ENCODE results near the gene SDC1. TPM values are rescaled to one million over a fixed set of nuclear protein-coding genes. Genes with fewer than 3 reads are reported as not detected.

Gene SDC1
- total RNA-seq, 1 experiment from 2014 or later = 22.3 TPM

GRCh38 chr2:20176760-20177159 is 48.2 kb downstream of the SDC1 start:
- Histone ChIP-seq H3K18ac (ENCODE audit: insufficient read length, low read depth, low read length) (no peak overlapping the region), H2AK5ac (ENCODE audit: insufficient read length, low read length) (no peak overlapping the region), H3K79me2 (ENCODE audit: insufficient read depth, low read length) (no peaks in the 10 kb centered on the region), H3K4ac (ENCODE audit: low read depth, low read length) (no peak overlapping the region), H2BK20ac (ENCODE audit: low read depth, low read length, poor library complexity, severe bottlenecking) (no peak overlapping the region), H2BK15ac (ENCODE audit: low read depth, low read length) (no peak overlapping the region), H3K4me1 (ENCODE audit: insufficient read depth, low read length) (no peaks in the 10 kb centered on the region), H2BK12ac (ENCODE audit: insufficient read length, low read depth, low read length) (no peak overlapping the region), H2BK5ac (ENCODE audit: insufficient read length, low read length) (no peak overlapping the region), H3K23me2 (ENCODE audit: insufficient read length, low read depth, low read length, poor library complexity, severe bottlenecking) (no peaks in the 10 kb centered on the region), H3K79me1 (ENCODE audit: insufficient read depth, low read depth, low read length, poor library complexity, severe bottlenecking) (no peaks in the 10 kb centered on the region), H4K5ac (ENCODE audit: insufficient read length, low read depth, low read length) (no peak overlapping the region), H3K56ac (ENCODE audit: insufficient read length, low read depth, low read length) (no peak overlapping the region), H2AFZ (ENCODE audit: low read length) (no peak overlapping the region), H3K27ac (ENCODE audit: insufficient read length, low read depth, low read length) (no peak overlapping the region), H3K14ac (ENCODE audit: insufficient read depth, low read length) (no peak overlapping the region), H4K8ac (replicated peaks; ENCODE audit: insufficient read length, low read depth, low read length) (no peak overlapping the region), H3K9ac (ENCODE audit: extremely low read depth, insufficient read length, low read length) (no peak overlapping the region), H3K23ac (ENCODE audit: insufficient read length, low read depth, low read length) (no peak overlapping the region), H3K9me3 (ENCODE audit: control insufficient read depth, low read depth, low read length) (no peaks in the 10 kb centered on the region), H2BK120ac (ENCODE audit: low read depth, low read length, poor library complexity, severe bottlenecking) (no peak overlapping the region), H3T11ph (ENCODE audit: low read length) (no peak overlapping the region), H3K4me2 (ENCODE audit: insufficient read depth, insufficient read length, low read length) (no peak overlapping the region), H3K27me3 (ENCODE audit: insufficient read depth, low read length) (no peaks in the 10 kb centered on the region), H4K91ac (ENCODE audit: insufficient read length, low read depth, low read length) (no peak overlapping the region), H4K20me1 (ENCODE audit: control insufficient read depth, insufficient read depth, insufficient read length) (no peaks in the 10 kb centered on the region)
- Mint-ChIP-seq H3K4me3 (no peak overlapping the region), H3K9me3 (no peaks in the 10 kb centered on the region), H3K36me3 (ENCODE audit: insufficient read depth in 1 of 3, low read depth in 3 of 3) (no peaks in the 10 kb centered on the region), H3K27me3 (ENCODE audit: low read depth) (no peaks in the 10 kb centered on the region; the same call in none of the 2 replicates), H3K4me1 (peaks cover 10 to 16% of the 10 kb centered on the region in 2 experiments; a peak in 3 of 4 replicates), H3K27ac (no peak overlapping the region)
- DNase-seq = no peak
- no CpG with 5 or more reads among the region's 5 CpGs for WGBS (ENCODE audit: extremely low coverage, insufficient read length, low lambda C conversion rate)
- TF ChIP-seq CTCF (conservative IDR thresholded peaks at IDR 0.05) = no peak
